Loucy (cell line): ENCODE measurements around the gene ENTREP1.

Experiments
- H2AFZ ChIP-seq: fragments of 200-600 bp; sonication (generic); 2 replicates; pipeline ENCODE4 v1.6.0; 2016; ENCODE audit warnings: antibody characterized with exemption, mild to moderate bottlenecking, low read length, moderate library complexity
- H3F3A ChIP-seq: fragments of 200-600 bp; 2 replicates; pipeline ENCODE4 v1.6.0; 2016; ENCODE audit warnings: antibody characterized with exemption, low read depth, mild to moderate bottlenecking
- H3K27me3 ChIP-seq: fragments of 200-600 bp; sonication (generic); 2 replicates; pipeline ENCODE4 v1.6.1; 2014; ENCODE audit warnings: low read length, mild to moderate bottlenecking; ENCODE audit not compliant: insufficient read depth, poor library complexity, severe bottlenecking
- H3K36me3 ChIP-seq: fragments of 200-600 bp; sonication (generic); 2 replicates; pipeline ENCODE4 v1.6.1; 2016; ENCODE audit warnings: low read length; ENCODE audit not compliant: insufficient read depth
- H3K4me1 ChIP-seq: fragments of 200-600 bp; sonication (generic); 2 replicates; pipeline ENCODE4 v1.5.1; 2014; ENCODE audit warnings: low read length, mild to moderate bottlenecking; ENCODE audit not compliant: insufficient read depth, poor library complexity, severe bottlenecking
- H3K4me2 ChIP-seq: fragments of 200-600 bp; sonication (generic); 2 replicates; pipeline ENCODE4 v1.6.0; 2014; ENCODE audit warnings: antibody characterized with exemption, low read length, low read depth, mild to moderate bottlenecking; ENCODE audit not compliant: poor library complexity, severe bottlenecking
- H3K4me3 ChIP-seq: fragments of 200-600 bp; sonication (generic); 2 replicates; pipeline ENCODE4 v1.5.1; 2014; ENCODE audit warnings: low read length, mild to moderate bottlenecking, mixed read lengths; ENCODE audit not compliant: poor library complexity, severe bottlenecking
- H3K79me2 ChIP-seq: fragments of 200-600 bp; sonication (generic); 2 replicates; pipeline ENCODE4 v1.6.1; 2014; ENCODE audit warnings: low read length; ENCODE audit not compliant: insufficient read depth
- H3K9ac ChIP-seq: fragments of 200-600 bp; sonication (generic); 2 replicates; pipeline ENCODE4 v1.6.0; 2014; ENCODE audit warnings: mild to moderate bottlenecking, low read depth, low read length, moderate library complexity; ENCODE audit not compliant: poor library complexity, severe bottlenecking
- H3K9me2 ChIP-seq: fragments of 200-600 bp; sonication (generic); replicated peaks from 2 replicates; pipeline ENCODE4 v1.6.1; 2016; ENCODE audit warnings: low read depth, low read length, mixed read lengths
- H3K9me3 ChIP-seq: fragments of 200-600 bp; sonication (generic); 2 replicates; pipeline ENCODE4 v1.6.1; 2014; ENCODE audit warnings: mild to moderate bottlenecking, antibody characterized with exemption, low read length, low read depth; ENCODE audit not compliant: insufficient read depth
- H4K20me1 ChIP-seq: fragments of 200-600 bp; sonication (generic); 2 replicates; pipeline ENCODE4 v1.6.0; 2014; ENCODE audit warnings: antibody characterized with exemption, low read length, mild to moderate bottlenecking; ENCODE audit not compliant: insufficient read depth, poor library complexity, severe bottlenecking
- EZH2phosphoT487 ChIP-seq: fragments of 200-600 bp; IDR thresholded peaks from 2 replicates; pipeline ENCODE4 v1.6.1; 2018; ENCODE audit warnings: antibody characterized with exemption, mild to moderate bottlenecking, moderate library complexity, borderline replicate concordance
- TF ChIP-seq, protein P1 (sequence below): fragments of 200-600 bp; sonication (generic); conservative IDR thresholded peaks from 2 replicates; pipeline ENCODE4 v1.5.1; 2014; ENCODE audit warnings: mild to moderate bottlenecking, antibody characterized with exemption, low read length

The ENTREP1 gene

DNA sequence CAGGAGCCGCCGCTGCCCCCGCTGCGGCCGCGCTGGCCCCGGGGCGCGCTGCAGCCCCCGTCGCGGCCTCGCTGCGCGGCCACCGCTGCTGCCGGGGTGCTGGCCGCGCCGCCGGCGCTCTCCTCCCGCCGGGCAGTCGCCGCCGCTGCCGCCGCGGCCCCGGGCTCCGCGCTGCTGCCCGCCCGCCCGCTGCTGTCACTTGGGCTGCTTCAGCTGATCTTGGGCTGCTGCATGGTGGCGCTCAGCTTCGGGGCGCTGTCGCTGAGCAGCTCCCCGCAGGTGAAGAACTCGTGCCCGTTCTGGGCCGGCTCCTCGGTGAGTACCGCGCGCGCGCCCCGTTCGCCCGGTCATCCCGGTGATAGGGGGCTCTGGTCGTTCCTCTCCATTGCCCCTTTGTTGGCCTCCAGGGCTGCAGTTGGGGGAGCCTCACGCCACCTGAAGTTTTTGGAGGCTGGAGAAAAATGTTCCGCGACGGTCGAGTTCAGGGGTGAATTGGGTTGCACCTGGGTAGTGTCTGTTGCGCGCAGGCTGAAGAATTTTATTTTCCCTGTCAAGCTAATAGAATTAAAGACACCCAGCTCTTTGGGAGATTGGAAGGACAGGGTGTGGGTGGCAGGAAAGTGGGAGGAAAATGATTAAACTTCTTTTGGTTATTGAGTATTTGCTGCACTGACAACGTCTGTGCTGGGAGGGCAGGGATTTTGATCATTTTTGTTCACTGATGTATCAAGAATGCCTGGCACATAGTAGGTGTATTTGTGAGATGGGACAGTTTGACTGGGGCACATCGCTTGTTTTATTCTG is 596 bp downstream of the ENTREP1 start:
- TF ChIP-seq EZH2phosphoT487, result no peak
- TF ChIP-seq, protein P1, sequence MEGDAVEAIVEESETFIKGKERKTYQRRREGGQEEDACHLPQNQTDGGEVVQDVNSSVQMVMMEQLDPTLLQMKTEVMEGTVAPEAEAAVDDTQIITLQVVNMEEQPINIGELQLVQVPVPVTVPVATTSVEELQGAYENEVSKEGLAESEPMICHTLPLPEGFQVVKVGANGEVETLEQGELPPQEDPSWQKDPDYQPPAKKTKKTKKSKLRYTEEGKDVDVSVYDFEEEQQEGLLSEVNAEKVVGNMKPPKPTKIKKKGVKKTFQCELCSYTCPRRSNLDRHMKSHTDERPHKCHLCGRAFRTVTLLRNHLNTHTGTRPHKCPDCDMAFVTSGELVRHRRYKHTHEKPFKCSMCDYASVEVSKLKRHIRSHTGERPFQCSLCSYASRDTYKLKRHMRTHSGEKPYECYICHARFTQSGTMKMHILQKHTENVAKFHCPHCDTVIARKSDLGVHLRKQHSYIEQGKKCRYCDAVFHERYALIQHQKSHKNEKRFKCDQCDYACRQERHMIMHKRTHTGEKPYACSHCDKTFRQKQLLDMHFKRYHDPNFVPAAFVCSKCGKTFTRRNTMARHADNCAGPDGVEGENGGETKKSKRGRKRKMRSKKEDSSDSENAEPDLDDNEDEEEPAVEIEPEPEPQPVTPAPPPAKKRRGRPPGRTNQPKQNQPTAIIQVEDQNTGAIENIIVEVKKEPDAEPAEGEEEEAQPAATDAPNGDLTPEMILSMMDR, result no peak
- no peak overlapping the region for H3K9ac ChIP-seq

DNA sequence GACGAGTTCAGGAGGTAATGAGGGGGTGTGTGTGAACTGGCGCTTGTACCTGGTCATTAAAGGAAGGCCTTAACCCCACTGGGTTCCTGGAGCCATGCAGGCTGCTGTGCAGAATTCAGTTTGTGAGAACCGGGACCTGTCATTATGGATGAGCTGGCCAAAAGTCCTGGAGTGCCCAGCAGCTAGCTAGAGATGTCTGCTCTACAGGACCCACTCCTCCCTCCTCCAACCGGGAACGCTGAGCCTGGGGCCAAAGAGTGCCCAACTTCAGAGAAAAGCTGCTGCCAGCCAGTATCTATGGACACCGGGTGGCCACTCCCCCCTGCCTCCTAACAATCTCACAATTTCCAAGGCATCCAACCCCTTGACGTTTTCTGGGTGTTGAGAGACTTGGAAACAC is 1.2 kb downstream of the ENTREP1 start:
- Histone ChIP-seq H3K36me3 (no peaks in the 10 kb centered on the region), H3K4me3 (no peak overlapping the region), H3K9ac (no peak overlapping the region), H3K27me3 (no peaks in the 10 kb centered on the region), H3K4me1 (no peaks in the 10 kb centered on the region), H3K9me3 (no peaks in the 10 kb centered on the region), H3F3A (no peaks in the 10 kb centered on the region), H2AFZ (no peak overlapping the region), H3K4me2 (no peak overlapping the region), H3K79me2 (no peaks in the 10 kb centered on the region), H3K9me2 (no peaks in the 10 kb centered on the region), H4K20me1 (no peaks in the 10 kb centered on the region)
- TF ChIP-seq EZH2phosphoT487, result no peak
- TF ChIP-seq, protein P1, result no peak

More for the DNA sequence above, 596 bp downstream of the ENTREP1 start:
- Histone ChIP-seq H3F3A (no peaks in the 10 kb centered on the region), H3K79me2 (no peaks in the 10 kb centered on the region), H3K9me2 (no peaks in the 10 kb centered on the region), H3K4me3 (no peak overlapping the region), H2AFZ (no peak overlapping the region), H3K36me3 (no peaks in the 10 kb centered on the region), H3K4me1 (no peaks in the 10 kb centered on the region), H4K20me1 (no peaks in the 10 kb centered on the region), H3K4me2 (no peak overlapping the region), H3K27me3 (no peaks in the 10 kb centered on the region), H3K9me3 (no peaks in the 10 kb centered on the region)

DNA sequence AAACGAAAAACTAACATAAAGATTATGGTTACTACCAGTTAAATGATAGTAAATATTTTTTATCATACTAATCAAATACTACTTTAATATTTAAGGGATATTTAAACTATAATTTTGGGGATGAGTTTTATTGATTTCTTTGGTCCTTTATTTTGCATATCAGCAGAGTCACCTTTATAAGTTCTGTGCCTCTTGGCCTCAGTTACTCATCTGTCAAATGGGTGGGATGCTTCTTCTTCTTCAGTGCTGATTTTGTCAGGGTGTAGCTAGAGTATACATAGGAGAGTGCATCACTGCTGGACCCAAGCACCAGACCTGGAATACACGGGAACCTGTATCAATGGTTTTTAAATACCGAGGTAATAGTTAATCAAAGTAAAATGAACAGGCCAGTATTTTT is 5.6 kb downstream of the ENTREP1 start:
- no peaks in the 10 kb centered on the region for H3F3A ChIP-seq
- no peaks in the 10 kb centered on the region for H3K4me1 ChIP-seq
- no peaks in the 10 kb centered on the region for H3K79me2 ChIP-seq
- H3K4me2 ChIP-seq, result no peak overlapping the region
- no peak overlapping the region for H2AFZ ChIP-seq
- no peaks in the 10 kb centered on the region for H3K9me2 ChIP-seq
- no peak for TF ChIP-seq EZH2phosphoT487
- TF ChIP-seq, protein P1, result no peak
- no peak overlapping the region for H3K9ac ChIP-seq
- H3K4me3 ChIP-seq, result no peak overlapping the region
- no peaks in the 10 kb centered on the region for H4K20me1 ChIP-seq
- no peaks in the 10 kb centered on the region for H3K9me3 ChIP-seq
- H3K27me3 ChIP-seq, result no peaks in the 10 kb centered on the region
- H3K36me3 ChIP-seq, result no peaks in the 10 kb centered on the region
